ENCODE results near the gene RPL38.
A peak's percentile ranks its signal among the peaks of the same experiment; 100 is the strongest.

Gene RPL38

DNA sequence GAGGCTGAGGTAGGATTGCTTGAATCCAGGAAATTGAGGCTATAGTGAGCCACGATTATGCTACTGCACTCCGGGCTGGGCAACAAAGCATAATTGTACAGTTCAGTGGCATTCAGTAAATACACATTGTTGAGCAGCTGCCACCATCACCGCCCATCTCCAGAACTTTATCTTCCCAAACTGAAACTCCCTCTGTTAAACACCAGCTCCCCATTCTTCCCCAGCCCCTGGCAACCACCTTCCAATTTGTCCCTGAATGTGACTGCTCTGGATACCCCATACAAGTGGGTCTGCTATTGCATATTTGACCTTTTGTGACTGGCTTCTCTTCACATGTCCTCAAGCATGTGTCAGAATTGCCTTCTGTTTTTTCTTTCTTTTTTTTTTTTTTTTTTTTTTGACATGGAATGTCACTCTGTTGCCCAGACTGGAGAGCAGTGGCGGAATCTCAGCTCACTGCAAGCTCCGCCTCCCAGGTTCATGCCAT, 2.9 kb downstream of the RPL38 start:
- H3K4me1 ChIP-seq (ENCODE audit: control insufficient read depth in 2 of 2, insufficient read depth in 2 of 2, low read length in 2 of 2) = peaks cover 23 to 37% of the 10 kb centered on the region in 2 donors
- no peak overlapping the region for H3K9ac ChIP-seq (ENCODE audit: low read depth in 1 of 2, low read length in 2 of 2)
- no peak overlapping the region for H3K4me3 ChIP-seq (ENCODE audit: low read length in 2 of 2)
- H3K9me3 ChIP-seq (ENCODE audit: control insufficient read depth in 2 of 2, low read length in 2 of 2) = no peaks in the 10 kb centered on the region
- H3K27me3 ChIP-seq (ENCODE audit: control insufficient read depth in 2 of 2, insufficient read depth in 2 of 2, low read length in 2 of 2) = peaks cover 4% of the 10 kb centered on the region in 2 donors
- no peak overlapping the region for H3K27ac ChIP-seq (ENCODE audit: low read depth in 2 of 2, low read length in 2 of 2)
- peaks cover 32 to 46% of the 10 kb centered on the region in 2 donors for H3K36me3 ChIP-seq (ENCODE audit: control insufficient read depth in 2 of 2, insufficient read depth in 2 of 2, low read length in 2 of 2)

DNA sequence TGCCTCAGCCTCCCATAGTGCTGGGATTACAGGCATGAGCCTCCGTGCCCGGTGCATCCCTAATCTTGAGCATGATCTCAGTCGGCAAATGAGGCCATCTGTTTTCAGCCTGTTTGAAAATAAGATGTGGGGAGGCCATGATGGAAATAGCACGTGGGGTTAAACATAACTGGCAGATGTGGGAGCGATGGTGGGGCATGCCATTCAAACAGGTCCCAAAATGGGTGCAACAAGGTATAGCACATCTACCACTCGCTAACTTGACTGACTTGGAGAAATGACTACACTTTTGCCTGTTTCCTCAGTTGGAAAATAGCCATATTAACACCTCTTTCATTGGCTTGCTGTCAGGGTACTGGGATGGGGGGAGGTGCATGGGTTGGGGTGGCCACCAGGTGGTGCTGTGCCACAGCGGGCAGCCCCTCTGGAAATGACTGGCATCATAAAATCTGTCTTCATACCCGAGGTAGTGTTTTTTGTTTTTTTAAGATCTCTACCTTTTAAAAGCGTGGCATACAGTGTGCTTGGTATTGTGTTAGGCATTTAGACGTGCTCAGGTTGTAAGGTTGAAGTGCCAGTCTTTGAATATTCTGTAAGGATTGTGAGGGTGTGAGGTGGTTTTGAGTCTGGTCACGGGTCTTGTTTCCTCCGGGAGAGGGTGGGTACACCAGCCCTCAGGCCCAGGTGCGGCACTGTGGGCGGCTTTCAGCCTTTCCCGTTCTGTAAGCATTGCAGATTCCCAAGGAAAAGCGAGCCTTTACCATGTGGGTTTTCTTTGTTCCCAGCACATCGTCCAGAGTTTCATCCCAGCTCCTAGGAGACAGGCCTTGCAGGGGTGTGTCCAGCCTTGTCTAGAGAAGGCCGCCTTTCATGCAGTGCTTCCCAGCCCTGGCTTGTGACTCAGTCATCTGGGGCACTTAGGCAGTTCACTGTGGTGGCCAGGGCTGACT, 7.0 kb downstream of the RPL38 start:
- Histone ChIP-seq H3K27me3 (ENCODE audit: control insufficient read depth in 2 of 2, insufficient read depth in 2 of 2, low read length in 2 of 2) (peaks cover 7 to 8% of the 10 kb centered on the region in 2 donors), H3K9ac (ENCODE audit: low read depth in 1 of 2, low read length in 2 of 2) (no peak overlapping the region), H3K36me3 (ENCODE audit: control insufficient read depth in 2 of 2, insufficient read depth in 2 of 2, low read length in 2 of 2) (peaks cover 28 to 40% of the 10 kb centered on the region in 2 donors), H3K9me3 (ENCODE audit: control insufficient read depth in 2 of 2, low read length in 2 of 2) (no peaks in the 10 kb centered on the region), H3K27ac (ENCODE audit: low read depth in 2 of 2, low read length in 2 of 2) (no peak overlapping the region), H3K4me3 (ENCODE audit: low read length in 2 of 2) (no peak overlapping the region), H3K4me1 (ENCODE audit: control insufficient read depth in 2 of 2, insufficient read depth in 2 of 2, low read length in 2 of 2) (peaks cover 23 to 46% of the 10 kb centered on the region in 2 donors)

DNA sequence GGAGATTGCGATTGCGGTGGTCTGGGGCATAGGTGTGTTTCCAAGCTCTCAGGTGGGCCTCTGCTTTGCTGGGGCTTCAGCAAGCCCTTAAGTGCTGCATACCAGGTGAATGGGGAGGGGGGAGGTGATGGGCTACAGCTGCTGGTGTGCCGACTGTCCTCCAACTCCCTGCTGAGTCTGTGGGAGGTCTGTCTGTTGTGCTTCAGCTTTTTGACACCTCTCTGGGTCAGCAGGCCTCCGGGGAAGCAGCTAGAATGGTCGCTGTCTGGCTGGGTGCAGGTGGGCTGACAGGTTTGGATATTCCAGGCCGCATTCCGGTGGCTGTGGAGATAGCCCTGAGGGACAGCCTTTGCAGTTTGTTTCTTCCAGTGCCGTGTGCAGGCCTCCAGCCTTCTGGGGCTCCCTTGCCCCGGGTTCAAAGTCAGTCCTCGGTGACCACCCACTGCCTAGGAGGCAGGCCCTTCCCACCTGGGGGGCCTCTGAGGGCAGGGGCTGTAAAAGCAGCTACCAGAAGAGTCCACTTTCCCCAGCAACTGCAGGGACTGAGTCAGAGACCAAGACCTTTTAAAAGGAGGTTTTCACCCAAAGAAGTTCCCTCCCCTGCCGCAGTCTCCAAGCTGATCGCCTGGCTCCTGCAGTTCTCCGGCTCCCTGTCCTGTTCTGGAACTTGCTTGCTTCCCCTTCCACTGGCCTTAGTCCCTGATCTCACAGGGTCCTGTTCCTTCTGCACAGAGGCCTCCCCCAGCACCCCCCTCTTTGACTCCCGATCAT, 7.8 kb downstream of the RPL38 start:
- Histone ChIP-seq H3K4me1 (ENCODE audit: control insufficient read depth in 2 of 2, insufficient read depth in 2 of 2, low read length in 2 of 2) (peaks cover 19 to 44% of the 10 kb centered on the region in 2 donors), H3K27me3 (ENCODE audit: control insufficient read depth in 2 of 2, insufficient read depth in 2 of 2, low read length in 2 of 2) (peaks cover 7 to 8% of the 10 kb centered on the region in 2 donors), H3K36me3 (ENCODE audit: control insufficient read depth in 2 of 2, insufficient read depth in 2 of 2, low read length in 2 of 2) (peaks cover 23 to 34% of the 10 kb centered on the region in 2 donors), H3K4me3 (ENCODE audit: low read length in 2 of 2) (peak overlapping the region; percentile 32 to 81), H3K9ac (ENCODE audit: low read depth in 1 of 2, low read length in 2 of 2) (no peak overlapping the region), H3K9me3 (ENCODE audit: control insufficient read depth in 2 of 2, low read length in 2 of 2) (no peaks in the 10 kb centered on the region), H3K27ac (ENCODE audit: low read depth in 2 of 2, low read length in 2 of 2) (no peak overlapping the region)

DNA sequence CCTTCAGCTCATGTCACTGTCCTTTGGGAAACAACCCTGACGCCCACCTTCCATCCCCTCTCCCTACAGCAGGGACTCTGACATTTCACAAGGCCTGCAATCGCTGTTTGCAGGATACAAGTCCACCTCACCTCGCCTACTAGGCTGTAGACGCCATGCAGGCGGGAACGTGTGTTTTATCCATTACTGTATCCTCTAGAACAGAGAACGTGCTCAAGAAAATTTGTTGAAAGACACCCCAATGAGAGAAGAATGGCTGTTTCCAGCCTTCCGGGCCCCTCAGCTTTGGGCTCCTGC, 8.4 kb downstream of the RPL38 start:
- peak overlapping the region; percentile 81 for H3K4me3 ChIP-seq (ENCODE audit: low read length in 2 of 2)
- H3K4me1 ChIP-seq (ENCODE audit: control insufficient read depth in 2 of 2, insufficient read depth in 2 of 2, low read length in 2 of 2) = peaks cover 19 to 44% of the 10 kb centered on the region in 2 donors
- no peak overlapping the region for H3K27ac ChIP-seq (ENCODE audit: low read depth in 2 of 2, low read length in 2 of 2)
- H3K36me3 ChIP-seq (ENCODE audit: control insufficient read depth in 2 of 2, insufficient read depth in 2 of 2, low read length in 2 of 2) = peaks cover 22 to 31% of the 10 kb centered on the region in 2 donors
- peaks cover 7 to 8% of the 10 kb centered on the region in 2 donors for H3K27me3 ChIP-seq (ENCODE audit: control insufficient read depth in 2 of 2, insufficient read depth in 2 of 2, low read length in 2 of 2)
- H3K9ac ChIP-seq (ENCODE audit: low read depth in 1 of 2, low read length in 2 of 2) = peak overlapping the region in 1 of 2 donors; percentile 52
- H3K9me3 ChIP-seq (ENCODE audit: control insufficient read depth in 2 of 2, low read length in 2 of 2) = no peaks in the 10 kb centered on the region

DNA sequence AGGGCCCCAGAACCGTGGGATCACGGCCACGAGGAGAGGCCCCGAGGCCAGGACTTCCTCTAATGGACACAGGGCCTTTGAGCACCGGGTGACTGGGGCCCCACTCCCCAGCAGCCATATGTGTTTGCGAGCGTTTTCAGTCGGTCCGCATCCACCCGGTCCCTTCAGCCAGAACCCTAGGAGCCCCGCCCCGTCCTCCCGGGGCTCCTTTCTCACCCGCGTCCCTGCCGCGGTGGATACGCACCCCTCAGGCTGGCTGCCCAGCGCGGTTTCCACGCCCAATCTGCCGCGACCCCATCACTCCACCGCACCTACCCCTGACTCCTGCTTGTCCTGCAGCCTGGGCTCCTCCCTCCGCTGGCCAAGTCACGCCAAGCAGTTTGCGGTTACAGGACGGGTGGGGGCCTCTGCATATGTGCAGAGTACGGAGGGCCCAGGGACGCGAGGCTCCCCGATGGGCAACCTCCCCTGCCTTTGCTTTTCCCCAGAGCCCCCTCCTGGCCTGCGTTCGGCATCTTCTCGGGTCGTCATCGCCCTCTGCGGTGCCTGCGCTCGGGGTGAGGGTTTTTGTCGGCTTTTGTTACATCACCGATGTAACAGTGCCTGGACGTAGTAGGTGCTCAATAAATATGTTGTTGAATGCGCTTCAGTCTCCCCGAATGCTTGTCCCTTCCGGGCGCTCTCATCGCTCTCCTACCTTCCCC, 8.9 kb downstream of the RPL38 start:
- Histone ChIP-seq H3K27ac (ENCODE audit: low read depth in 2 of 2, low read length in 2 of 2) (peak overlapping the region; percentile 61 to 67), H3K36me3 (ENCODE audit: control insufficient read depth in 2 of 2, insufficient read depth in 2 of 2, low read length in 2 of 2) (peaks cover 18 to 26% of the 10 kb centered on the region in 2 donors), H3K4me1 (ENCODE audit: control insufficient read depth in 2 of 2, insufficient read depth in 2 of 2, low read length in 2 of 2) (peaks cover 19 to 39% of the 10 kb centered on the region in 2 donors), H3K27me3 (ENCODE audit: control insufficient read depth in 2 of 2, insufficient read depth in 2 of 2, low read length in 2 of 2) (peaks cover 7 to 8% of the 10 kb centered on the region in 2 donors), H3K9me3 (ENCODE audit: control insufficient read depth in 2 of 2, low read length in 2 of 2) (no peaks in the 10 kb centered on the region), H3K4me3 (ENCODE audit: low read length in 2 of 2) (peak overlapping the region; percentile 81), H3K9ac (ENCODE audit: low read depth in 1 of 2, low read length in 2 of 2) (peak overlapping the region in 1 of 2 donors; percentile 52)

DNA sequence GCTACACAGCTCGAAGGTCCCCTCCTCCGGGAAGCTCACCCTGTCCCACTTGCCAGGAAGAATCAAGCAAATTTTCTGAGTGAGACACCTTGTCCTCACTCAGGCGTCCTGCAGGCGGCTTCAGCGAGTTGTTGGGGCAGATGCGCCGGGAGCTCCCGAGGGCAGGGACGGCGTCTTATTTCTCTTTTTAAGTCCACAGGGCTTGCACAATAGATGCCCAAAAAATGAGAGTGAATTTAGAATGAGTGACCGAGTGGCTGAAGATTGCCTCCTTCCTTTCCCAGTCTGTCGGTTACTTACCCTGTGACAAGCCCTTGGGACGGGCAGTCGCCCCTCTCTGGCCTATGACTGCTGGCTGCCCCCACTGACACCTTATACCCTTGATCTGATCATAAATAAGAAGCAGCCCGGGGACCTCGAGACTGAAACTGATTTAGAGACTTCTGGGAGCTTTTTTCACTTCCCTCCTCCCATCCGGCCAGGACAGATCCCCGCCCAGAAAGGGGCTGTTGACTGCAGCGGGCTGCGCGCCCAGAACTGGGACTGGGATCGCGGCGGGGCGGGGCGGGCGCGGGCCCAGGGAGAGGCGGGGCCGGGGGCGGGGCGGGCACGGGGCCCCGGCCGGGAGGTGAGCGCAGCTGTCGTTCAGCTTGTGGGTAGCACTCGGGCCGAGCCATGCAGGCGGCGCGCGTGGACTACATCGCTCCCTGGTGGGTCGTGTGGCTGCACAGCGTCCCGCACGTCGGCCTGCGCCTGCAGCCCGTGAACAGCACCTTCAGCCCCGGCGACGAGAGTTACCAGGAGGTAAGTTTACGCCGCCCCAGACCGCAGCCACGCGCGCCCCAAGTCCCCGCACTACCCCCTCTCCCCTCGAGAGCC, 9.7 kb downstream of the RPL38 start, which contains the start of gene TTYH2:
Gene TTYH2, plus strand, starts transcription at position 659 of the 879 bp plus-strand sequence. Its CDS starts 17 bp downstream, at position 676.
- Histone ChIP-seq H3K9ac (ENCODE audit: low read depth in 1 of 2, low read length in 2 of 2) (peak within 1 kb of the TSS; percentile 52 to 82), H3K36me3 (ENCODE audit: control insufficient read depth in 2 of 2, insufficient read depth in 2 of 2, low read length in 2 of 2) (peaks cover 14 to 21% of the 10 kb centered on the region in 2 donors), H3K4me3 (ENCODE audit: low read length in 2 of 2) (peak within 1 kb of the TSS; percentile 81), H3K27me3 (ENCODE audit: control insufficient read depth in 2 of 2, insufficient read depth in 2 of 2, low read length in 2 of 2) (peaks cover 7 to 8% of the 10 kb centered on the region in 2 donors), H3K27ac (ENCODE audit: low read depth in 2 of 2, low read length in 2 of 2) (peak within 1 kb of the TSS; percentile 61 to 67), H3K9me3 (ENCODE audit: control insufficient read depth in 2 of 2, low read length in 2 of 2) (no peaks in the 10 kb centered on the region), H3K4me1 (ENCODE audit: control insufficient read depth in 2 of 2, insufficient read depth in 2 of 2, low read length in 2 of 2) (peaks cover 19 to 35% of the 10 kb centered on the region in 2 donors)

DNA sequence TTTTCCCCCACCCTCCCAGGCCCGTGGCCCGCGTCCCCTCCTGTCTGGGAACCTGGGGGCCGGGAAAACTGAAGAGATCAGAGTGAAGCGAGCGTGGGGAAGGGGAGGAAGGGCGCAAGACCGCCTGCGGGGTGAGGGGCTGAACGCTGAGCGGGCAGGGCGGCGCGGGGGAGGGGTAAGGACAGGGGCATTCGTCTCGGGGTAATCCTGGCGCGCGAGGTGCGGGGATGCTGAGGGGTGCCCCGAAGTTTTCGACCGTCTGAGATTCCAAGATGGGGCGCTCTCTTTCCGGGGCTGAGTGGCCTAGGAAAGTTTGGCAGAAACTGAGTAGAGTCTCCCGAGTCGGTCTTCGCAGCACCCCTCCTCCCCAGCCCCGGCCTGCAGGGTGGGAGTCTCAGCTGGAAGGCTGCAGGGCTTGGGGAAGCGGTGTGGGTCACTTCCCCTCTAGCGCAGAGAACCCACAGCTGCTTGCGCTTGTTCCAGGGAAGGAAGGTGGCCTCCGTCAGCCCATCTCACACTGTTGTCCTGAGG, 10.4 kb downstream of the RPL38 start:
- Histone ChIP-seq H3K36me3 (ENCODE audit: control insufficient read depth in 2 of 2, insufficient read depth in 2 of 2, low read length in 2 of 2) (peaks cover 9 to 13% of the 10 kb centered on the region in 2 donors), H3K27ac (ENCODE audit: low read depth in 2 of 2, low read length in 2 of 2) (peak overlapping the region in 1 of 2 donors; percentile 67), H3K27me3 (ENCODE audit: control insufficient read depth in 2 of 2, insufficient read depth in 2 of 2, low read length in 2 of 2) (peaks cover 7 to 8% of the 10 kb centered on the region in 2 donors), H3K9ac (ENCODE audit: low read depth in 1 of 2, low read length in 2 of 2) (no peak overlapping the region), H3K4me1 (ENCODE audit: control insufficient read depth in 2 of 2, insufficient read depth in 2 of 2, low read length in 2 of 2) (peaks cover 19 to 34% of the 10 kb centered on the region in 2 donors), H3K9me3 (ENCODE audit: control insufficient read depth in 2 of 2, low read length in 2 of 2) (no peaks in the 10 kb centered on the region), H3K4me3 (ENCODE audit: low read length in 2 of 2) (peak overlapping the region; percentile 52 to 55)

DNA sequence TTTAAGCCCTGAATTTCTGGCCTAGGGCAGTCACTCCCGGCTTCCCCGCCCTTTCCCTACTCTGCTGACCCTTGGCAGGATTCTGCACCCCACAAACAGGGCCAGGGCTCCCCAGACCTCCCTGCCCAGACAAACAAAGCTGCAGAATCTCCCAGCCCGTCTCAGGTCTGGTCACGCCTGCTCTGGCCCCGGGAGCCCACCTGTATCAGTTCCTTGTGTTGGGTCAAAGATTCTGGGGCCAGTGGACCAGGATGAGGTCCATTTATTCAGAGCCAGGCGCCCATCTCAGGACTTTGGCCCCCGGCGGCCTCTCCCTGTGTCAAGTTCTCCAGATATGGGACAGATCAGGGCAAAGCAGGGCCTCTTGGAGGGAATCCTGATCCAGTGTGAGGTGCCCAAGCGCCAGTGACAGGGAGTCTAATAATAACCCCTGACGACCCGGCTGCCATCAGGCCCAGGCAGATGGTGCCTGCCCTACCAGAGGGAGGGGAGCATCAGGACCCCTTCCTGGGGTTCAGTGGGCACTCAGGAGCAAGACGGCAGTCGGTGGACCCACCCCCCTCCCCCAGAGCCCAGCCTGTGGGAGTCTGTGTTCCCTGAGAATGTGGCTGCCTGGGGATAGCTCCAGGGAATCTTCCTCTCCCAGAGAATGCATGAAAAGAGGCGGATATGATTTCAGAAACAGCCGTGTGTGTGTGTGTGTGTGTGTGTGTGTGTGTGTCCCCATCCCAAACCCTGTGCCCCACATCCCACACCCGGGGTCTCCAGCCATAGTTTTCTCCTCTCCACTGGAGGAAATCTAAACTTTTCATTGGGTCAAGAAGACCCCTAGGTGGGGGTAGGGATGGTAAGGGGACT, 11.2 kb downstream of the RPL38 start:
- H3K4me1 ChIP-seq (ENCODE audit: control insufficient read depth in 2 of 2, insufficient read depth in 2 of 2, low read length in 2 of 2) = peaks cover 19 to 34% of the 10 kb centered on the region in 2 donors
- peaks cover 5 to 6% of the 10 kb centered on the region in 2 donors for H3K36me3 ChIP-seq (ENCODE audit: control insufficient read depth in 2 of 2, insufficient read depth in 2 of 2, low read length in 2 of 2)
- peaks cover 7 to 8% of the 10 kb centered on the region in 2 donors for H3K27me3 ChIP-seq (ENCODE audit: control insufficient read depth in 2 of 2, insufficient read depth in 2 of 2, low read length in 2 of 2)
- no peaks in the 10 kb centered on the region for H3K9me3 ChIP-seq (ENCODE audit: control insufficient read depth in 2 of 2, low read length in 2 of 2)
- H3K4me3 ChIP-seq (ENCODE audit: low read length in 2 of 2) = peak overlapping the region in 1 of 2 donors; percentile 52
- no peak overlapping the region for H3K9ac ChIP-seq (ENCODE audit: low read depth in 1 of 2, low read length in 2 of 2)
- H3K27ac ChIP-seq (ENCODE audit: low read depth in 2 of 2, low read length in 2 of 2) = no peak overlapping the region

Measured in mucosa of rectum (tissue), 2 donors.